HL-60 (cell line): ENCODE data around the gene PALLD.

Experiments
- DNase-seq, 2 experiments: peaks; one replicate each; pipeline ENCODE4 v3.0.0-alpha.2; 2010 to 2020; ENCODE audit warnings: low read depth in 1 of 2, low spot score in 1 of 2
- H3K27ac ChIP-seq: fragments of 250-450 bp; sonication (Bioruptor Pico); replicated peaks from 2 replicates; pipeline ENCODE4 v1.5.1; 2020; ENCODE audit warnings: mild to moderate bottlenecking, moderate library complexity
- H3K27me3 ChIP-seq: fragments of 250-450 bp; sonication (Bioruptor Pico); 2 replicates; pipeline ENCODE4 v1.5.1; 2021; ENCODE audit warnings: mild to moderate bottlenecking, moderate library complexity; ENCODE audit not compliant: insufficient read depth, poor library complexity, severe bottlenecking
- H3K4me3 ChIP-seq: replicated peaks from 2 replicates; pipeline ENCODE4 v1.5.1; 2011; ENCODE audit warnings: mild to moderate bottlenecking, control low read depth, low read length; ENCODE audit not compliant: insufficient read depth
- GABPA ChIP-seq: IDR thresholded peaks from 2 replicates; pipeline ENCODE4 v1.6.1; 2012; ENCODE audit warnings: low read depth
- POLR2AphosphoS5 ChIP-seq: IDR thresholded peaks from 2 replicates; pipeline ENCODE4 v1.6.1; 2012; ENCODE audit warnings: low read depth
- SPI1 ChIP-seq: IDR thresholded peaks from 2 replicates; pipeline ENCODE4 v1.6.1; 2012; ENCODE audit warnings: low read depth, mild to moderate bottlenecking, borderline replicate concordance
- TF ChIP-seq, protein P1 (sequence below): IDR thresholded peaks from 2 replicates; pipeline ENCODE4 v1.6.1; 2012; ENCODE audit warnings: low read depth; ENCODE audit not compliant: insufficient replicate concordance
- TF ChIP-seq, protein P2 (sequence below): IDR thresholded peaks from one replicate; pipeline ENCODE4 v1.5.1; 2011; ENCODE audit warnings: low read length, control low read depth, inconsistent platforms; ENCODE audit not compliant: insufficient read depth

PALLD gene

DNA sequence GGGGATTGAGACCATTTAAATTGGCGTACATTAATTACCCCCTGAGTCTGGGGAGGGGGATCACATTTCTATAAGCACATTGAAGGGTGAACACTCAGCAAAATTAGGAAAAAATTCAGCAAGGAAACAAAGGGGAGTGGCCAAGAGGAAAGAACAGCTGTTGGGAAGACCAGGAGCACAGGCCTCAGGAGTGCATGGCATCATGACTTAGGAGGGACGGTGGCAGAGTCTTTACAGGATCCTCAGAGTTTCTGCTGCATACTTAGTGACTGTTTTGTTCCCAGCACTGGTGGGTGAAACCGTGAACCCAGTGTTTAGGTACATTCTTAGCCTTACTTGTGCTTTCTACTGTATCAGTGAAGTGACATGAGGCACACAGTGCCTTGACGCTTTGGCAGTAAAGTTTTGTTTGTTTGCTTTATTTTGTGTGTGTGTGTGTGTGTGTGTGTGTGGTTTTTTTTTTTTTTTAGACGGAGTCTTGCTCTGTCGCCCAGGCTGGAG lies 391.9 kb downstream of the PALLD start:
- Histone ChIP-seq H3K27ac (no peak overlapping the region), H3K27me3 (no peaks in the 10 kb centered on the region), H3K4me3 (no peak overlapping the region)
- no peak for DNase-seq
- no peak for TF ChIP-seq GABPA
- TF ChIP-seq, protein P1, sequence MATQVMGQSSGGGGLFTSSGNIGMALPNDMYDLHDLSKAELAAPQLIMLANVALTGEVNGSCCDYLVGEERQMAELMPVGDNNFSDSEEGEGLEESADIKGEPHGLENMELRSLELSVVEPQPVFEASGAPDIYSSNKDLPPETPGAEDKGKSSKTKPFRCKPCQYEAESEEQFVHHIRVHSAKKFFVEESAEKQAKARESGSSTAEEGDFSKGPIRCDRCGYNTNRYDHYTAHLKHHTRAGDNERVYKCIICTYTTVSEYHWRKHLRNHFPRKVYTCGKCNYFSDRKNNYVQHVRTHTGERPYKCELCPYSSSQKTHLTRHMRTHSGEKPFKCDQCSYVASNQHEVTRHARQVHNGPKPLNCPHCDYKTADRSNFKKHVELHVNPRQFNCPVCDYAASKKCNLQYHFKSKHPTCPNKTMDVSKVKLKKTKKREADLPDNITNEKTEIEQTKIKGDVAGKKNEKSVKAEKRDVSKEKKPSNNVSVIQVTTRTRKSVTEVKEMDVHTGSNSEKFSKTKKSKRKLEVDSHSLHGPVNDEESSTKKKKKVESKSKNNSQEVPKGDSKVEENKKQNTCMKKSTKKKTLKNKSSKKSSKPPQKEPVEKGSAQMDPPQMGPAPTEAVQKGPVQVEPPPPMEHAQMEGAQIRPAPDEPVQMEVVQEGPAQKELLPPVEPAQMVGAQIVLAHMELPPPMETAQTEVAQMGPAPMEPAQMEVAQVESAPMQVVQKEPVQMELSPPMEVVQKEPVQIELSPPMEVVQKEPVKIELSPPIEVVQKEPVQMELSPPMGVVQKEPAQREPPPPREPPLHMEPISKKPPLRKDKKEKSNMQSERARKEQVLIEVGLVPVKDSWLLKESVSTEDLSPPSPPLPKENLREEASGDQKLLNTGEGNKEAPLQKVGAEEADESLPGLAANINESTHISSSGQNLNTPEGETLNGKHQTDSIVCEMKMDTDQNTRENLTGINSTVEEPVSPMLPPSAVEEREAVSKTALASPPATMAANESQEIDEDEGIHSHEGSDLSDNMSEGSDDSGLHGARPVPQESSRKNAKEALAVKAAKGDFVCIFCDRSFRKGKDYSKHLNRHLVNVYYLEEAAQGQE: no peak
- no peak for TF ChIP-seq SPI1
- TF ChIP-seq, protein P2, sequence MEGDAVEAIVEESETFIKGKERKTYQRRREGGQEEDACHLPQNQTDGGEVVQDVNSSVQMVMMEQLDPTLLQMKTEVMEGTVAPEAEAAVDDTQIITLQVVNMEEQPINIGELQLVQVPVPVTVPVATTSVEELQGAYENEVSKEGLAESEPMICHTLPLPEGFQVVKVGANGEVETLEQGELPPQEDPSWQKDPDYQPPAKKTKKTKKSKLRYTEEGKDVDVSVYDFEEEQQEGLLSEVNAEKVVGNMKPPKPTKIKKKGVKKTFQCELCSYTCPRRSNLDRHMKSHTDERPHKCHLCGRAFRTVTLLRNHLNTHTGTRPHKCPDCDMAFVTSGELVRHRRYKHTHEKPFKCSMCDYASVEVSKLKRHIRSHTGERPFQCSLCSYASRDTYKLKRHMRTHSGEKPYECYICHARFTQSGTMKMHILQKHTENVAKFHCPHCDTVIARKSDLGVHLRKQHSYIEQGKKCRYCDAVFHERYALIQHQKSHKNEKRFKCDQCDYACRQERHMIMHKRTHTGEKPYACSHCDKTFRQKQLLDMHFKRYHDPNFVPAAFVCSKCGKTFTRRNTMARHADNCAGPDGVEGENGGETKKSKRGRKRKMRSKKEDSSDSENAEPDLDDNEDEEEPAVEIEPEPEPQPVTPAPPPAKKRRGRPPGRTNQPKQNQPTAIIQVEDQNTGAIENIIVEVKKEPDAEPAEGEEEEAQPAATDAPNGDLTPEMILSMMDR: no peak
- no peak for TF ChIP-seq POLR2AphosphoS5

DNA sequence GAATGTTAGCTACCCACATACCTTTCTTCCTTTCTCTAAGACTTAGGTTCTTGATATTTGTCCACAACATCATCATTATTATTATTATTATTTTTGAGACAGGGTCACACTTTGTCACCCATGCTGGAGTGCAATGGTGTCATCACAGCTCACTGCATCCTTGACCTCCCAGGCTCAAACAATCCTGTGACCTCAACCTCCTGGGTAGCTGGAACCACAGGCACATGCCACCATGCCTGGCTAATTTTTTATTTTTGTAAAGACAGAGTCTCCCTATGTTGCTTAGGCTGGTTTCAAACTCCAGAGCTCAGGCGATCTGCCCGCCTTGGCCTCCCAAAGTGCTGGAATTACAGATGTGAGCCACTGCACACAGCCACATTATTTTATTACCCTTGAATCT lies 394.2 kb downstream of the PALLD start:
- Histone ChIP-seq H3K4me3 (no peak overlapping the region), H3K27ac (no peak overlapping the region), H3K27me3 (no peaks in the 10 kb centered on the region)
- TF ChIP-seq SPI1 (no peak), GABPA (no peak), POLR2AphosphoS5 (no peak)
- TF ChIP-seq, protein P2: no peak
- TF ChIP-seq, protein P1: no peak
- no peak for DNase-seq

DNA sequence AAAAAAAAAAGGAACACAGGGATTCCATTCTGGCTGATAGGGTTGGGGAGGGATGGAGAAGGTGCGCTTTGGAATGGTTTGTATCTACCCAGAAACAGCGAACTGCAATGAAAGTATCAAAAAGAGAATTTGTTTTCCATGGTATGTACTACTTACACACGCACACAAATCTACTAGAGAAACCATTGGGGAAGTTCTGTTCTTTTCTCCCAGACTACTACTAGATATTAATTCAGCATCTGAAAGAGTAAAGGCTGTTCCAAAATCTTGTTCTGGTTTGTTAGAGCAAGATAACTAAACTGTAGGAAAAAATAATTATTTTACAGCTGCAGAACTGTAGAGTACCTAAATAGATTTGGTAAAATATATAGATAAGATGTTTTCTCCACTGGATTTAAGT lies 394.8 kb downstream of the PALLD start:
- Histone ChIP-seq H3K4me3 (no peak overlapping the region), H3K27ac (no peak overlapping the region), H3K27me3 (no peaks in the 10 kb centered on the region)
- DNase-seq: no peak
- TF ChIP-seq, protein P1: no peak
- TF ChIP-seq SPI1 (no peak), POLR2AphosphoS5 (no peak), GABPA (no peak)
- TF ChIP-seq, protein P2: no peak
